ENCODE results near the gene PANX2.

DNA sequence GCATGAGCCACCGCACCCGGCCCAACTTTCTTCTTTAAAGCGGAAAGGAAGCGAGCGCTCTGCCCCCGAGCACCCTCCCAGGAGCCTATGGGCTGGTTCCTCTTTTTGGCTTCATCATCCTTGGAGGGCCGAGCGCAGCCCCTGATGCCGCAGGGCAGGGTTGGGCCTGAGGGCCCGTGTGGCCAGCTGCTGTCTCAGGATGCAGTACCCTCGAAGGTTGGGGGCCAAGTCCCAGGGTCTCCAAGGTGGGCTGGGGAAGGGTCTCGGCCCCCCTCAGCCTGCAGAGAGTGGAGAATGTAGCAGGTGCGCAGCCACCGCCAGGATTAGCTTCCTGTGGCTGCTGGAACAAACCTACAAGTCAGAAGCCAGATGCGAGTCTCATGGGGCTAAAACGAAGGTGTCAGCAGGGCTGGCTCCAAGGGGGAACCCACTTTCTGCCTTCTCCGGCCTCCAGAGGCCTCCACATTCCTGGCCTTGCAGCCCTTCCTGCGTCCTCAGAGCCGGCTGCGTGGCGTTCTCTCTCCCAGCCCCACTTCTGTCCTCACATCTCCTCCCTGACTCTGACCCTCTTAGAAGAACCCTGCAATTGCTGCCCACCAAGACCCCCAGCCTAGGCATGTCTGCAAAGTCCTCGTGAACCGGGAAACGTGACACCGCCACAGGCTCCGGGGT is 2.9 kb downstream of the PANX2 start:
- TF ChIP-seq, protein P1, sequence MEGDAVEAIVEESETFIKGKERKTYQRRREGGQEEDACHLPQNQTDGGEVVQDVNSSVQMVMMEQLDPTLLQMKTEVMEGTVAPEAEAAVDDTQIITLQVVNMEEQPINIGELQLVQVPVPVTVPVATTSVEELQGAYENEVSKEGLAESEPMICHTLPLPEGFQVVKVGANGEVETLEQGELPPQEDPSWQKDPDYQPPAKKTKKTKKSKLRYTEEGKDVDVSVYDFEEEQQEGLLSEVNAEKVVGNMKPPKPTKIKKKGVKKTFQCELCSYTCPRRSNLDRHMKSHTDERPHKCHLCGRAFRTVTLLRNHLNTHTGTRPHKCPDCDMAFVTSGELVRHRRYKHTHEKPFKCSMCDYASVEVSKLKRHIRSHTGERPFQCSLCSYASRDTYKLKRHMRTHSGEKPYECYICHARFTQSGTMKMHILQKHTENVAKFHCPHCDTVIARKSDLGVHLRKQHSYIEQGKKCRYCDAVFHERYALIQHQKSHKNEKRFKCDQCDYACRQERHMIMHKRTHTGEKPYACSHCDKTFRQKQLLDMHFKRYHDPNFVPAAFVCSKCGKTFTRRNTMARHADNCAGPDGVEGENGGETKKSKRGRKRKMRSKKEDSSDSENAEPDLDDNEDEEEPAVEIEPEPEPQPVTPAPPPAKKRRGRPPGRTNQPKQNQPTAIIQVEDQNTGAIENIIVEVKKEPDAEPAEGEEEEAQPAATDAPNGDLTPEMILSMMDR (IDR thresholded peaks at IDR 0.05): no peak
- TF ChIP-seq POLR2A (IDR thresholded peaks at IDR 0.05): no peak
